ENCODE results near the gene ACSL3. TPM values are rescaled to one million over a fixed set of nuclear protein-coding genes. Genes with fewer than 3 reads are reported as not detected.

Gene ACSL3
- total RNA-seq, 3 donors from 2014 or later (not counting 1 experiment from before 2014, with no cell fraction given): 55.4 to 86.6 (median 66.7) TPM

- no peaks in the 10 kb centered on the region for H3K4me1 ChIP-seq (ENCODE audit: control insufficient read depth, insufficient read depth, low read length)
- no peak for TF ChIP-seq CTCF (IDR thresholded peaks at IDR 0.05)
- H3K9me3 ChIP-seq (ENCODE audit: control insufficient read depth, insufficient read depth, low read length): no peaks in the 10 kb centered on the region
- H3K27ac Mint-ChIP-seq: no peak overlapping the region
- no peak for ATAC-seq
- H3K36me3 Mint-ChIP-seq: no peaks in the 10 kb centered on the region
- intact Hi-C loops (cut with micrococcal nuclease): no loop called here
- no peak for DNase-seq
- no peaks in the 10 kb centered on the region for H3K9me3 Mint-ChIP-seq
- no peaks in the 10 kb centered on the region for H3K4me1 Mint-ChIP-seq
- H3K4me3 ChIP-seq (ENCODE audit: low read length): no peak overlapping the region
- H3K4me3 Mint-ChIP-seq: no peak overlapping the region
- no peak overlapping the region for H3K27ac ChIP-seq (ENCODE audit: low read length)
- 63% methylated on average over 6 of the region's 6 CpGs for WGBS (ENCODE audit: insufficient coverage)
- H3K27me3 Mint-ChIP-seq (ENCODE audit: low read depth in 2 of 2): peaks cover 12 to 15% of the 10 kb centered on the region in 2 donors
- H3K36me3 ChIP-seq (ENCODE audit: control insufficient read depth, insufficient read depth, low read length): no peaks in the 10 kb centered on the region
- H3K27me3 ChIP-seq (ENCODE audit: control insufficient read depth, insufficient read depth, low read length): no peaks in the 10 kb centered on the region
Observed at GRCh38 chr2:222960126-222960525, 99.3 kb downstream of the ACSL3 start.

GRCh38 chr2:222963641-222964040 lies 102.8 kb downstream of the ACSL3 start:
- no peak overlapping the region for H3K4me3 Mint-ChIP-seq
- no peak for TF ChIP-seq CTCF (IDR thresholded peaks at IDR 0.05)
- ATAC-seq (no peak), DNase-seq (no peak)
- intact Hi-C loops (cut with micrococcal nuclease): no loop called here
- Histone ChIP-seq H3K9me3 (ENCODE audit: control insufficient read depth, insufficient read depth, low read length) (no peaks in the 10 kb centered on the region), H3K27me3 (ENCODE audit: control insufficient read depth, insufficient read depth, low read length) (no peaks in the 10 kb centered on the region), H3K4me3 (ENCODE audit: low read length) (no peak overlapping the region), H3K36me3 (ENCODE audit: control insufficient read depth, insufficient read depth, low read length) (no peaks in the 10 kb centered on the region), H3K27ac (ENCODE audit: low read length) (no peak overlapping the region), H3K4me1 (ENCODE audit: control insufficient read depth, insufficient read depth, low read length) (no peaks in the 10 kb centered on the region)
- H3K27me3 Mint-ChIP-seq (ENCODE audit: low read depth in 2 of 2): peaks cover 15 to 16% of the 10 kb centered on the region in 2 donors
- no peaks in the 10 kb centered on the region for H3K4me1 Mint-ChIP-seq
- H3K36me3 Mint-ChIP-seq: no peaks in the 10 kb centered on the region
- H3K27ac Mint-ChIP-seq: no peak overlapping the region
- WGBS (ENCODE audit: insufficient coverage): 80% methylated on average over 4 of the region's 7 CpGs
- H3K9me3 Mint-ChIP-seq: no peaks in the 10 kb centered on the region

GRCh38 chr2:222964376-222965031 lies 103.7 kb downstream of the ACSL3 start:
- intact Hi-C loops (cut with micrococcal nuclease): no loop called here
- Histone ChIP-seq H3K27me3 (ENCODE audit: control insufficient read depth, insufficient read depth, low read length) (no peaks in the 10 kb centered on the region), H3K4me1 (ENCODE audit: control insufficient read depth, insufficient read depth, low read length) (no peaks in the 10 kb centered on the region), H3K27ac (ENCODE audit: low read length) (no peak overlapping the region), H3K36me3 (ENCODE audit: control insufficient read depth, insufficient read depth, low read length) (no peaks in the 10 kb centered on the region), H3K4me3 (ENCODE audit: low read length) (no peak overlapping the region), H3K9me3 (ENCODE audit: control insufficient read depth, insufficient read depth, low read length) (no peaks in the 10 kb centered on the region)
- no peak for DNase-seq
- WGBS (ENCODE audit: insufficient coverage): 89% methylated on average over 11 of the region's 11 CpGs
- no peak for TF ChIP-seq CTCF (IDR thresholded peaks at IDR 0.05)
- peaks cover 14 to 16% of the 10 kb centered on the region in 2 donors for H3K27me3 Mint-ChIP-seq (ENCODE audit: low read depth in 2 of 2)
- no peaks in the 10 kb centered on the region for H3K9me3 Mint-ChIP-seq
- H3K4me1 Mint-ChIP-seq: no peaks in the 10 kb centered on the region
- H3K36me3 Mint-ChIP-seq: no peaks in the 10 kb centered on the region
- no peak overlapping the region for H3K4me3 Mint-ChIP-seq
- no peak for ATAC-seq
- H3K27ac Mint-ChIP-seq: no peak overlapping the region

- ATAC-seq (no peak), DNase-seq (no peak)
- H3K9me3 Mint-ChIP-seq: no peaks in the 10 kb centered on the region
- Histone ChIP-seq H3K4me1 (ENCODE audit: control insufficient read depth, insufficient read depth, low read length) (no peaks in the 10 kb centered on the region), H3K36me3 (ENCODE audit: control insufficient read depth, insufficient read depth, low read length) (no peaks in the 10 kb centered on the region), H3K27ac (ENCODE audit: low read length) (no peak overlapping the region), H3K27me3 (ENCODE audit: control insufficient read depth, insufficient read depth, low read length) (no peaks in the 10 kb centered on the region), H3K9me3 (ENCODE audit: control insufficient read depth, insufficient read depth, low read length) (no peaks in the 10 kb centered on the region), H3K4me3 (ENCODE audit: low read length) (no peak overlapping the region)
- H3K4me3 Mint-ChIP-seq: no peak overlapping the region
- no peak overlapping the region for H3K27ac Mint-ChIP-seq
- TF ChIP-seq CTCF (IDR thresholded peaks at IDR 0.05): no peak
- 83% methylated on average over 1 of the region's 1 CpG for WGBS (ENCODE audit: insufficient coverage)
- H3K4me1 Mint-ChIP-seq: no peaks in the 10 kb centered on the region
- intact Hi-C loops (cut with micrococcal nuclease): no loop called here
- no peaks in the 10 kb centered on the region for H3K36me3 Mint-ChIP-seq
- H3K27me3 Mint-ChIP-seq (ENCODE audit: low read depth in 2 of 2): peaks cover 4 to 12% of the 10 kb centered on the region in 2 donors
Observed at GRCh38 chr2:222965555-222965954, 104.7 kb downstream of the ACSL3 start.
